Measurements from ENCODE around the gene ATXN3.

The ATXN3 gene

DNA sequence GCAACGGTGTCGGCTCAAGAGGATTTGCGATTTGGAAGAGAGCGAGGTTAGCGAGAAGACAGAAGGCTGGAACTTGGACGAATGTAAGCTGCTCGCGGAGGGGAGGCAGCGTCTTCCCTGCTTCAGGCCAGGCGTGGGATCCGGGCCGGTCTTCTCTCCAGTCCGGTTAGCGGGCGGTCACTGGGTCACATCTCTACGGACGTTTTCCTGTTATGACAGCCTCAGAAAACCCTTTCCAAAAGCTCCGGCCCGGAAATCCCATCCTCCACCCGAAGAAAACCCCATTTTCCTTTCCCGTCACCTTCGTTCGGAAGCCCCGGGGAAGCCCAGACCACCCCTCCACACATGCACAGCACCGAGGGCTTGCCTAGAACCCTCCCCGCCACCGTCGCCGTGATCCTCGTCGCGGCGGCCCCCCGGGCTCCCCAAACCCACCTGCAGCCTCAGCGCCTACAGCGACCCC, 14.9 kb upstream of the ATXN3 start:
- H3K27ac ChIP-seq (ENCODE audit: extremely low read depth, low read depth, low read length), result peak overlapping the region; percentile 97
- no peaks in the 10 kb centered on the region for H3K9me3 ChIP-seq (ENCODE audit: control insufficient read depth, insufficient read depth, low read depth, low read length)
- peaks cover 28 to 40% of the 10 kb centered on the region in 2 experiments for H3K36me3 ChIP-seq (ENCODE audit: control insufficient read depth in 2 of 2, insufficient read depth in 1 of 2, low read length in 2 of 2)
- peak overlapping the region; percentile 88 for H3K4me3 ChIP-seq (ENCODE audit: low read depth, low read length)
- TF ChIP-seq PATZ1 (tag by site-specific recombination; IDR thresholded peaks at IDR 0.05) (peak; percentile 8; the same call in 1 of the 2 replicates), REST (tag by site-specific recombination; IDR thresholded peaks at IDR 0.05) (0 out of 2 replicates have a peak, but pooled peaks have one; percentile 2), ZBTB10 (tag by site-specific recombination; IDR thresholded peaks at IDR 0.05) (peak; percentile 38; the same call in 1 of the 2 replicates), ZNF514 (tag by site-specific recombination; IDR thresholded peaks at IDR 0.05) (no peak), ZNF335 (tag by site-specific recombination; conservative IDR thresholded peaks at IDR 0.05) (no peak), ZNF660 (tag by site-specific recombination; IDR thresholded peaks at IDR 0.05) (peak; percentile 13; the same call in 1 of the 2 replicates)
- H3K4me1 ChIP-seq (ENCODE audit: control insufficient read depth, insufficient read depth, low read length), result no peaks in the 10 kb centered on the region
- ChIA-PET CTCF (interaction anchor here (0.7 to 2.3 kb wide), 4 partner anchors 14 to 376 kb away, joined by 3 to 16 read pairs (median 6); partner anchors contain the start of gene ATXN3), POLR2A (interaction anchor here (0.6 to 3.1 kb wide), 9 partner anchors 10 to 611 kb away, joined by 3 to 51 read pairs (median 3); partner anchors contain the start of genes ATXN3 and PPP4R3A)

DNA sequence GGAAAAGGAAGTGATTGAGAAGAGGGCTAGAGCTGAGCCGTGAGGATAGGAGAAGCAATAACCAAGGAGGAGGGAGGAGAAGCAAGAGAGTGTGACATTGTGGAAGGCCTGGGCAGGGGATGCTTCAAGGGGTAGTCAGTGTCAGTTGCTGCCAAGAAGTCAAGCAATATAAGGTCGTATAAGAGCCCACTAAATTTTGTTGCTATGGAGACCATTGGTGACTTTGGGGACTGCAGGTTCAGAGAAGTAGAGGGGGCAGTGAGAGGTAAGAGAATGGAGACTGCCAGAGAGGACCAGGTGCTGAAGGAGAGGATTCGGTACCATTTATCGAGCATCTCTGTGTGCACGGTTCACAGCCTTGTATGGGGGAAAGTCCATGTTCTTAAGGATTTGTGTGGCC, 3.1 kb upstream of the ATXN3 start:
- no peak for TF ChIP-seq ZNF398 (tag by site-specific recombination; IDR thresholded peaks at IDR 0.05)
- 0 out of 2 replicates have a peak, but pooled peaks cover 3% of the 10 kb centered on the region for H3K4me1 ChIP-seq (ENCODE audit: control insufficient read depth, insufficient read depth, low read length)
- H3K4me3 ChIP-seq (ENCODE audit: low read depth, low read length), result no peak overlapping the region
- H3K27ac ChIP-seq (ENCODE audit: extremely low read depth, low read depth, low read length), result no peak overlapping the region
- ChIA-PET POLR2A (no interaction called here), CTCF (no interaction called here)
- H3K36me3 ChIP-seq (ENCODE audit: control insufficient read depth in 2 of 2, insufficient read depth in 1 of 2, low read length in 2 of 2), result no peaks in the 10 kb centered on the region; a peak in 1 of 3 replicates
- H3K9me3 ChIP-seq (ENCODE audit: control insufficient read depth, insufficient read depth, low read depth, low read length), result no peaks in the 10 kb centered on the region
